ENCODE measurements around the gene ANGPTL4. TPM values are rescaled to one million over a fixed set of nuclear protein-coding genes. Genes with fewer than 3 reads are reported as not detected.

The ANGPTL4 gene
- total and polyA plus RNA-seq, 9 of the 15 experiments (the other 6 are each of a cell fraction or from before 2014, with no cell fraction given): 0.05 to 0.77 (median 0.22) TPM; not detected in 4

GRCh38 chr19:8387688-8388611 lies 24.0 kb downstream of the ANGPTL4 start (continued):
- TF ChIP-seq, protein P1, sequence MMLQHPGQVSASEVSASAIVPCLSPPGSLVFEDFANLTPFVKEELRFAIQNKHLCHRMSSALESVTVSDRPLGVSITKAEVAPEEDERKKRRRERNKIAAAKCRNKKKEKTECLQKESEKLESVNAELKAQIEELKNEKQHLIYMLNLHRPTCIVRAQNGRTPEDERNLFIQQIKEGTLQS (IDR thresholded peaks at IDR 0.05): peak; percentile 89
- TF ChIP-seq, protein P1 (CRISPR knock-in tag; conservative IDR thresholded peaks at IDR 0.05): no peak
- TF ChIP-seq ZC3H8 (IDR thresholded peaks at IDR 0.05) (no peak), SMARCA4 (IDR thresholded peaks at IDR 0.05) (0 out of 2 replicates have a peak, but pooled peaks have one; percentile 26), RBFOX2 (IDR thresholded peaks at IDR 0.05; ENCODE audit: low read depth, low read length) (no peak), THAP12 (CRISPR knock-in tag; IDR thresholded peaks at IDR 0.05) (no peak), KDM1A (IDR thresholded peaks at IDR 0.05) (peak; percentile 90 to 91), TSC22D4 (tag; IDR thresholded peaks at IDR 0.05) (no peak), GABPB2 (CRISPR knock-in tag; conservative IDR thresholded peaks at IDR 0.05) (no peak), HDAC3 (IDR thresholded peaks at IDR 0.05; ENCODE audit: borderline replicate concordance, partially characterized antibody) (peak; percentile 37), PHB2 (IDR thresholded peaks at IDR 0.05; ENCODE audit: low read depth) (0 out of 2 replicates have a peak, but pooled peaks have one; percentile 41), NFIC (IDR thresholded peaks at IDR 0.05) (peak; percentile 65), CXXC5 (CRISPR knock-in tag; IDR thresholded peaks at IDR 0.05) (0 out of 2 replicates have a peak, but pooled peaks have one; percentile 6), BCOR (IDR thresholded peaks at IDR 0.05) (0 out of 2 replicates have a peak, but pooled peaks have one; percentile 36), DPF2 (IDR thresholded peaks at IDR 0.05) (peak; percentile 60), SOX6 (IDR thresholded peaks at IDR 0.05) (0 out of 2 replicates have a peak, but pooled peaks have one; percentile 23), ELK3 (CRISPR knock-in tag; IDR thresholded peaks at IDR 0.05) (no peak), ZNF232 (CRISPR knock-in tag; IDR thresholded peaks at IDR 0.05) (no peak), MTA2 (IDR thresholded peaks at IDR 0.05; ENCODE audit: low read depth) (peak; percentile 47; the same call in 1 of the 2 replicates), GABPB1 (CRISPR knock-in tag; IDR thresholded peaks at IDR 0.05) (peak; percentile 22; the same call in 1 of the 2 replicates), CC2D1A (IDR thresholded peaks at IDR 0.05) (peak; percentile 24; the same call in 1 of the 2 replicates), TEAD4 (IDR thresholded peaks at IDR 0.05; ENCODE audit: low read length) (peak; percentile 31; the same call in 1 of the 2 replicates), TEAD4 (CRISPR knock-in tag; IDR thresholded peaks at IDR 0.05; ENCODE audit: borderline replicate concordance) (no peak), TRIM24 (IDR thresholded peaks at IDR 0.05) (peak; percentile 83 to 85)
- TF ChIP-seq, protein P2, sequence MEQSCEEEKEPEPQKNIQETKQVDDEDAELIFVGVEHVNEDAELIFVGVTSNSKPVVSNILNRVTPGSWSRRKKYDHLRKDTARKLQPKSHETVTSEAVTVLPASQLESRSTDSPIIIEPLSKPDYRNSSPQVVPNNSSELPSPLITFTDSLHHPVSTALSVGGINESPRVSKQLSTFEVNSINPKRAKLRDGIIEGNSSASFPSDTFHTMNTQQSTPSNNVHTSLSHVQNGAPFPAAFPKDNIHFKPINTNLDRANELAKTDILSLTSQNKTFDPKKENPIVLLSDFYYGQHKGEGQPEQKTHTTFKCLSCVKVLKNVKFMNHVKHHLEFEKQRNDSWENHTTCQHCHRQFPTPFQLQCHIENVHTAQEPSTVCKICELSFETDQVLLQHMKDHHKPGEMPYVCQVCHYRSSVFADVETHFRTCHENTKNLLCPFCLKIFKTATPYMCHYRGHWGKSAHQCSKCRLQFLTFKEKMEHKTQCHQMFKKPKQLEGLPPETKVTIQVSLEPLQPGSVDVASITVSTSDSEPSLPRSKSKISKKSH (CRISPR knock-in tag; IDR thresholded peaks at IDR 0.05): no peak
